Neural progenitor cell (in vitro differentiated cells): Measurements from ENCODE around the gene COG8.

Experiments
- EZH2phosphoT487 ChIP-seq: fragments of 200-600 bp; sonication (generic); IDR thresholded peaks from 2 replicates; pipeline ENCODE4 v1.6.1; 2017; ENCODE audit warnings: antibody characterized with exemption
- TF ChIP-seq, protein P1 (sequence below): fragments of 200-600 bp; sonication (generic); IDR thresholded peaks from 2 replicates; pipeline ENCODE4 v1.5.1; 2017; ENCODE audit warnings: antibody characterized with exemption, mild to moderate bottlenecking

GRCh38 chr16:69319826-69320739 is 19.3 kb downstream of the COG8 start:
- TF ChIP-seq, protein P1, sequence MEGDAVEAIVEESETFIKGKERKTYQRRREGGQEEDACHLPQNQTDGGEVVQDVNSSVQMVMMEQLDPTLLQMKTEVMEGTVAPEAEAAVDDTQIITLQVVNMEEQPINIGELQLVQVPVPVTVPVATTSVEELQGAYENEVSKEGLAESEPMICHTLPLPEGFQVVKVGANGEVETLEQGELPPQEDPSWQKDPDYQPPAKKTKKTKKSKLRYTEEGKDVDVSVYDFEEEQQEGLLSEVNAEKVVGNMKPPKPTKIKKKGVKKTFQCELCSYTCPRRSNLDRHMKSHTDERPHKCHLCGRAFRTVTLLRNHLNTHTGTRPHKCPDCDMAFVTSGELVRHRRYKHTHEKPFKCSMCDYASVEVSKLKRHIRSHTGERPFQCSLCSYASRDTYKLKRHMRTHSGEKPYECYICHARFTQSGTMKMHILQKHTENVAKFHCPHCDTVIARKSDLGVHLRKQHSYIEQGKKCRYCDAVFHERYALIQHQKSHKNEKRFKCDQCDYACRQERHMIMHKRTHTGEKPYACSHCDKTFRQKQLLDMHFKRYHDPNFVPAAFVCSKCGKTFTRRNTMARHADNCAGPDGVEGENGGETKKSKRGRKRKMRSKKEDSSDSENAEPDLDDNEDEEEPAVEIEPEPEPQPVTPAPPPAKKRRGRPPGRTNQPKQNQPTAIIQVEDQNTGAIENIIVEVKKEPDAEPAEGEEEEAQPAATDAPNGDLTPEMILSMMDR = no peak
- TF ChIP-seq EZH2phosphoT487 = no peak
